Neural cell (in vitro differentiated cells): ENCODE measurements around the gene C1orf21. TPM values are rescaled to one million over a fixed set of nuclear protein-coding genes. Genes with fewer than 3 reads are reported as not detected.

Experiments
- H2AFZ ChIP-seq: fragments of 200-600, 300-800 bp; sonication (generic), shearing (Covaris generic); 2 replicates; pipeline ENCODE4 v1.6.0; 2014; ENCODE audit warnings: low read depth, mild to moderate bottlenecking, antibody characterized with exemption, low read length, moderate library complexity
- H3F3A ChIP-seq: fragments of 200-600 bp; shearing (Covaris generic); 2 replicates; pipeline ENCODE4 v1.6.1; 2016; ENCODE audit warnings: mild to moderate bottlenecking, moderate library complexity, mixed read lengths, antibody characterized with exemption, low read length; ENCODE audit not compliant: insufficient read depth, poor library complexity, severe bottlenecking
- H3K27ac ChIP-seq: fragments of 200-600, 300-800 bp; sonication (generic), shearing (Covaris generic); 2 replicates; pipeline ENCODE4 v1.5.1; 2014; ENCODE audit warnings: mild to moderate bottlenecking, low read length, moderate library complexity
- H3K27me3 ChIP-seq: fragments of 300-800, 200-600 bp; sonication (generic), shearing (Covaris generic); 2 replicates; pipeline ENCODE4 v1.6.0; 2014; ENCODE audit warnings: mild to moderate bottlenecking, low read depth, low read length, moderate library complexity; ENCODE audit not compliant: insufficient read depth
- H3K36me3 ChIP-seq: fragments of 300-800, 200-600 bp; sonication (generic), shearing (Covaris generic); 2 replicates; pipeline ENCODE4 v1.5.1; 2014; ENCODE audit warnings: mild to moderate bottlenecking, antibody characterized with exemption, low read length, moderate library complexity; ENCODE audit not compliant: insufficient read depth
- H3K4me2 ChIP-seq: fragments of 300-800, 200-600 bp; sonication (generic), shearing (Covaris generic); 2 replicates; pipeline ENCODE4 v1.6.0; 2014; ENCODE audit warnings: mild to moderate bottlenecking, low read length
- H3K4me3 ChIP-seq: fragments of 300-800, 200-600 bp; sonication (generic), shearing (Covaris generic); 2 replicates; pipeline ENCODE4 v1.5.1; 2014; ENCODE audit warnings: mild to moderate bottlenecking, low read length, moderate library complexity
- H3K79me2 ChIP-seq: fragments of 200-600 bp; shearing (Covaris generic); replicated peaks from 2 replicates; pipeline ENCODE4 v1.6.0; 2014; ENCODE audit warnings: mild to moderate bottlenecking, low read length, moderate library complexity; ENCODE audit not compliant: insufficient read depth
- H3K9ac ChIP-seq: fragments of 300-800, 200-600 bp; sonication (generic), shearing (Covaris generic); 2 replicates; pipeline ENCODE4 v1.6.1; 2016; ENCODE audit warnings: mild to moderate bottlenecking, low read length, mixed read lengths
- H3K9me2 ChIP-seq: fragments of 200-600 bp; shearing (Covaris generic); 2 replicates; pipeline ENCODE4 v1.6.1; 2016; ENCODE audit warnings: mild to moderate bottlenecking, low read length, mixed read lengths; ENCODE audit not compliant: insufficient read depth
- H3K9me3 ChIP-seq: fragments of 200-600, 300-800 bp; sonication (generic), shearing (Covaris generic); 2 replicates; pipeline ENCODE4 v1.6.1; 2016; ENCODE audit warnings: mild to moderate bottlenecking, mixed run types, low read length, moderate library complexity, mixed read lengths
- H4K20me1 ChIP-seq: fragments of 200-600 bp; shearing (Covaris generic); 2 replicates; pipeline ENCODE4 v1.6.1; 2016; ENCODE audit warnings: mild to moderate bottlenecking, mixed run types; ENCODE audit not compliant: insufficient read depth
- EP300 ChIP-seq: fragments of 450-650 bp; conservative IDR thresholded peaks from 2 replicates; pipeline ENCODE4 v1.6.1; 2014; ENCODE audit warnings: antibody characterized with exemption, mild to moderate bottlenecking, moderate library complexity; ENCODE audit not compliant: poor library complexity, severe bottlenecking
- EZH2 ChIP-seq: fragments of 200-600, 300-800 bp; shearing (Covaris generic), sonication (generic); IDR thresholded peaks from 2 replicates; pipeline ENCODE4 v1.6.1; 2014; ENCODE audit warnings: antibody characterized with exemption, low read length, borderline replicate concordance, mild to moderate bottlenecking; ENCODE audit not compliant: insufficient read depth, poor library complexity, severe bottlenecking
- MXI1 ChIP-seq: fragments of 450-650 bp; conservative IDR thresholded peaks from 2 replicates; pipeline ENCODE4 v1.6.1; 2014; ENCODE audit warnings: antibody characterized with exemption, mild to moderate bottlenecking; ENCODE audit not compliant: poor library complexity, severe bottlenecking
- POLR2AphosphoS5 ChIP-seq: IDR thresholded peaks from 2 replicates; pipeline ENCODE4 v1.6.1; 2012
- RAD21 ChIP-seq: fragments of 450-650 bp; conservative IDR thresholded peaks from 2 replicates; pipeline ENCODE4 v1.6.1; 2014; ENCODE audit warnings: antibody characterized with exemption, mild to moderate bottlenecking, moderate library complexity
- SMC3 ChIP-seq: fragments of 450-650 bp; conservative IDR thresholded peaks from 2 replicates; pipeline ENCODE4 v1.6.1; 2014; ENCODE audit warnings: antibody characterized with exemption, mild to moderate bottlenecking, moderate library complexity; ENCODE audit not compliant: poor library complexity
- TAF1 ChIP-seq: IDR thresholded peaks from 2 replicates; pipeline ENCODE4 v1.6.1; 2012; ENCODE audit warnings: low read depth
- polyA plus RNA-seq: library from polyadenylated mRNA; depleted of rRNA; stranded (reverse); fragments of >200 nt; gene quantifications from 2 replicates; pipeline ENCODE4 v1.2.3, GENCODE V29; 2014
- TF ChIP-seq, protein P1 (sequence below): IDR thresholded peaks from 2 replicates; pipeline ENCODE4 v1.6.1; 2012; ENCODE audit warnings: borderline replicate concordance

C1orf21 gene
- polyA plus RNA-seq, 1 donor from 2014 or later, result 21.1 TPM

DNA sequence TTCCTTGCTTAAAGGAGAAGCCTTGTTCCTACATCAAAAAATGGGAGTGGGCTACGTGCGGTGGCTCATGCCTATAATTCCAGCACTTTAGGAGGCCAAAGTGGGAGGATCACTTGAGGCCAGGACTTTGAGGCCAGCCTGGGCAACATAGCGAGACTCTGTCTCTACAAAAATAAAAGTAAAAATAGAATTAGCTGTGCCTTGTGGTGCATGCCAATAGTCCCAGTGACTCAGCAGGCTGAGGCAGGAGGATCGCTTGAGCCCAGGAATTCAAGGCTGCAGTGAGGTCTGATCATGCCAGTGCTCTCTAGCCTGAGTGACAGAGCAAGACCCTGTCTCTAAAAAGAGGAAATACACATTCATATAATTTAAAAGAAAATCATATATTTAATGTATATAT, 127.1 kb downstream of the C1orf21 start:
- TF ChIP-seq EP300 (no peak), MXI1 (no peak), POLR2AphosphoS5 (no peak), SMC3 (no peak), EZH2 (no peak)
- Histone ChIP-seq H4K20me1 (no peaks in the 10 kb centered on the region), H3K9ac (no peak overlapping the region), H2AFZ (no peak overlapping the region), H3K27me3 (no peaks in the 10 kb centered on the region), H3F3A (no peaks in the 10 kb centered on the region), H3K36me3 (no peaks in the 10 kb centered on the region), H3K9me2 (no peaks in the 10 kb centered on the region), H3K4me2 (no peak overlapping the region), H3K4me3 (no peak overlapping the region), H3K27ac (no peak overlapping the region), H3K79me2 (no peaks in the 10 kb centered on the region), H3K9me3 (no peaks in the 10 kb centered on the region)

- no peak overlapping the region for H3K4me2 ChIP-seq
- H3K4me3 ChIP-seq, result no peak overlapping the region
- H3K27ac ChIP-seq, result no peak overlapping the region
- H3K9me3 ChIP-seq, result no peaks in the 10 kb centered on the region
- H3K9ac ChIP-seq, result no peak overlapping the region
- no peaks in the 10 kb centered on the region for H3K27me3 ChIP-seq
- no peaks in the 10 kb centered on the region for H3K9me2 ChIP-seq
- H2AFZ ChIP-seq, result no peak overlapping the region
- no peaks in the 10 kb centered on the region for H3F3A ChIP-seq
- H3K36me3 ChIP-seq, result no peaks in the 10 kb centered on the region
- TF ChIP-seq SMC3, result no peak
- TF ChIP-seq MXI1, result no peak
- TF ChIP-seq, protein P1, sequence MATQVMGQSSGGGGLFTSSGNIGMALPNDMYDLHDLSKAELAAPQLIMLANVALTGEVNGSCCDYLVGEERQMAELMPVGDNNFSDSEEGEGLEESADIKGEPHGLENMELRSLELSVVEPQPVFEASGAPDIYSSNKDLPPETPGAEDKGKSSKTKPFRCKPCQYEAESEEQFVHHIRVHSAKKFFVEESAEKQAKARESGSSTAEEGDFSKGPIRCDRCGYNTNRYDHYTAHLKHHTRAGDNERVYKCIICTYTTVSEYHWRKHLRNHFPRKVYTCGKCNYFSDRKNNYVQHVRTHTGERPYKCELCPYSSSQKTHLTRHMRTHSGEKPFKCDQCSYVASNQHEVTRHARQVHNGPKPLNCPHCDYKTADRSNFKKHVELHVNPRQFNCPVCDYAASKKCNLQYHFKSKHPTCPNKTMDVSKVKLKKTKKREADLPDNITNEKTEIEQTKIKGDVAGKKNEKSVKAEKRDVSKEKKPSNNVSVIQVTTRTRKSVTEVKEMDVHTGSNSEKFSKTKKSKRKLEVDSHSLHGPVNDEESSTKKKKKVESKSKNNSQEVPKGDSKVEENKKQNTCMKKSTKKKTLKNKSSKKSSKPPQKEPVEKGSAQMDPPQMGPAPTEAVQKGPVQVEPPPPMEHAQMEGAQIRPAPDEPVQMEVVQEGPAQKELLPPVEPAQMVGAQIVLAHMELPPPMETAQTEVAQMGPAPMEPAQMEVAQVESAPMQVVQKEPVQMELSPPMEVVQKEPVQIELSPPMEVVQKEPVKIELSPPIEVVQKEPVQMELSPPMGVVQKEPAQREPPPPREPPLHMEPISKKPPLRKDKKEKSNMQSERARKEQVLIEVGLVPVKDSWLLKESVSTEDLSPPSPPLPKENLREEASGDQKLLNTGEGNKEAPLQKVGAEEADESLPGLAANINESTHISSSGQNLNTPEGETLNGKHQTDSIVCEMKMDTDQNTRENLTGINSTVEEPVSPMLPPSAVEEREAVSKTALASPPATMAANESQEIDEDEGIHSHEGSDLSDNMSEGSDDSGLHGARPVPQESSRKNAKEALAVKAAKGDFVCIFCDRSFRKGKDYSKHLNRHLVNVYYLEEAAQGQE, result no peak
- TF ChIP-seq TAF1, result no peak
- TF ChIP-seq RAD21, result no peak
- TF ChIP-seq EZH2, result no peak
- H3K79me2 ChIP-seq, result no peaks in the 10 kb centered on the region
- H4K20me1 ChIP-seq, result no peaks in the 10 kb centered on the region
Observed at GRCh38 chr1:184514447-184514846, 127.6 kb downstream of the C1orf21 start.

DNA sequence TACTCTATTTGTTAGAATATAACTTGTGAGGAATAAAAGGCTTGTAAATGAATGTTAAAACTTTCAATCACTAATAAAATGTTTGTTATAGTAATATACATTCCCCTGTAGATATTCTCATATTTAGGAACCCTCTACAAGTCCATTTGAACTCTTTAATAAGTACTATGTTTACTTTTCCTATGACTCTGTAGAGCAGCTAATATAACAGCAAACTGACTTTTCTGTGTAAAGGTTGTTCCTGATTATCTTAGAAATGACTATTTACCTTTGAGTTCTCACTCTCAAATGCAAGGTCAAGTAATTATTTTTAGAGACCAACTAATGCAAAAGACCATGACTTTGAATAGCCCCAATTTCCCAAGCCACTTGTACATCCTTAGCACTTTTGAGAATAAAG, 130.3 kb downstream of the C1orf21 start:
- no peak overlapping the region for H3K4me3 ChIP-seq
- no peak overlapping the region for H3K9ac ChIP-seq
- H3F3A ChIP-seq, result no peaks in the 10 kb centered on the region
- TF ChIP-seq SMC3 (no peak), EP300 (no peak), POLR2AphosphoS5 (no peak), RAD21 (no peak), MXI1 (no peak)
- H3K79me2 ChIP-seq, result no peaks in the 10 kb centered on the region
- no peaks in the 10 kb centered on the region for H3K9me3 ChIP-seq
- H3K27ac ChIP-seq, result no peak overlapping the region
- H3K27me3 ChIP-seq, result no peaks in the 10 kb centered on the region
- no peaks in the 10 kb centered on the region for H3K9me2 ChIP-seq
- H3K36me3 ChIP-seq, result no peaks in the 10 kb centered on the region
- no peaks in the 10 kb centered on the region for H4K20me1 ChIP-seq
- no peak overlapping the region for H3K4me2 ChIP-seq
- no peak overlapping the region for H2AFZ ChIP-seq
